ELF-1 (cell line): ENCODE data around the gene MSH3.
"Not testable (repeated sequence)": the region's sequence is repeated elsewhere in the genome, so short reads cannot be mapped to it uniquely, and the experiment has no call there.

Experiments used
- DNase-seq: peaks from one replicate; pipeline ENCODE4 v3.0.0-alpha.2; 2016; ENCODE audit warnings: low read depth, low spot score

MSH3 gene

DNA sequence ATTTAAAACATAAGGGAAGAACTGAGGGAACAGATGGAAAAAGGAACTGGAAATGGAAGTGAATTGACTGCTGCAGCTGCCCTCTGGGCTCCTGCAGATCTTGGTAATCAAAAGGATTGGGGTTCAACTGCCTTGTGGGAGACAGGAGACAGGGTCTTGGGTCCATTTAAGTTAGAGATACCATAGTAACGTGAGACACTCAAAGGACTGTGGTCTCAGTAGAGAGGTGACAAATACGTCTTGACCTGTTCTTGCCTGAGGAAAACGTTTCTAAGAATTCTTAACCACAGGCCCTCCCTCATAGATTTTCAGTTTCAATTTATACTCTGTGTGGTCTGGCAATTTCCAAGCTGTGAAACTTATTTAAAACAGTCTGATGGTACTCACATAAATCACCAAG is 101.2 kb downstream of the MSH3 start:
- DNase-seq = no peak

DNA sequence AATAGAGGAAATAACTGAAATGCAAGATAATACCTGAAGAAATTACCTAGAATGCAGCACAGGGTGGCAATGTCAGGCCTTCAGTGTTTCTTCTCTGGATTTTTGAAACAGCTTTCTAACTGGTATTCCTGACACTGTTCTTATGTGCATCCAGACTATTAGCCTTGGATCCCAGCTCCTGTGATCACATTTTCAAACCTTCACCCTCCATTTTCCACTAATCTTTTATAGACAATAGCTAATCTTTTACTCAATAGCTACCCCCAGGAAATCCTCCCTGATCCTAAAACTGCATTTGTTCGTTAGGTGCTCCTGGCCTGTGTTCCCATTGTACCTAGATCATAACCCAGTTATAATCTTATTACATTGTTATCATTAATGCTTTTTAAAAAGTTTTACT is 101.8 kb downstream of the MSH3 start:
- DNase-seq = no peak

DNA sequence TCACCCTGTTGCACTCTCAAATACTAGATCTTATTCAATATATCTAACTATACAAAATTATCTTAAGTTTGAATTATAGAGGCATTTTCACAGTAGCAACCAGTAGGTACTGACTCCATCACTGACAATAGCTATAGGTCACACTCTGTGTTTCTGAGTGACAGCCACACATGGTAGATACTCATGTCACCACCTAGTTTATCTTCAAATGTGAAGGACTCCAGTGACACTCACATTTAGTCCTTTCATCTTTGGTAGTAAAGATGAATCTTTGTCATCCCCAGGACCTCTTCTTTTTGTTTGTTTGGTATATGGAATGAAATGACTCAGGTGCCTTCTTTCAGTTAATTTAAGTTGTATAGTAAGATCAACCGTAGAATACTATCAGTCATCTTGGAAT is 102.8 kb downstream of the MSH3 start:
- DNase-seq = no peak

DNA sequence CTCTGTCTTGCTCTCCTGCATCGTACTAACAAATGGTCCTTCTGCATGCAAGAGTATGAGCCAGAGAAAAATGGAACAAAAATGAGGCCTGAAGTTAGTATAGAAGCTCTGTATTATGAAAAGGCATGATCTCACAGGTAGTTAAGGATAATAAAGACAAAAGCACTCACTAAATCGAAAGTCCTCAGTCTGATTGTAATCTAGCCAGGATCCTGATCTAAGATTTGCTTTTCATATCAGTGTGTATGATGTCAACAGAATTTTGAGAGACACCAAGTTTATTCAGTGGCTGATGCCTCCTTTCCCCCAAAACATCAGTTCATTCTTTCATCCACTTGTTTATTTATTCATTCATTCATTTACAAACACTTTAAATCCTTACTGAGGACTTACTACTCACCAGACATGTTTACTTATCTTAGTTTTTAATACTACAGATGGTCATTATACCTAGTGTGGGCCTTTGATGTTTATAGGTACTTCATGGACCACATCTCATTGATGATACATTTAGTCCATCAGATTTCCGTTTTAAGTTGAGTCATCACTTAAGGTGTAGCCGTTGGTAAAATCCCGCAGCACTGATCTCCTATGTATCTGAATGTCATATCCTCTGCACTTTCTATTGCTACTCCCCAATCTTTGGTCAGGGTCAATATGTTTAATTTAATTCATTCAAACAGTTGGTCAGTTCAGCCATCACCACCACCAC is 105.6 kb downstream of the MSH3 start:
- DNase-seq = no peak

DNA sequence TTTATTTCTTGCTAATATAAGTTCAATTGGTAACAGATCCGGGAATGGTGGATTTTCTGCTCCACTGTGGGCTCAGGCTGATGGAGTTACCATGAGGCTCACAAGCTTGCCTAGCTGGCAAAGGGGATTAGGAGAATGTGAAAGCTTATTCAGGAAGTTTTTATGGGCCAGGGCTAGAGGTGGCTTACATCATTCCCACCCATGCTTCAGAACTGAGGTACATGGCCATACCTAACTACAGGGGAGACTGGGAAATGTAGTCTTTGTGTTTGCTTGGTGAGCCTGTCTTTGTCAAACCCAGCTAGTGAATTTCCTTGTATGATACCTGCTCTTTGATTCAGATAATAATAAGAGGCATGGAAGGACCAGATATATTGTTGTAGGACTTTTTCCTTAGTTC is 106.2 kb downstream of the MSH3 start:
- DNase-seq = no peak

DNA sequence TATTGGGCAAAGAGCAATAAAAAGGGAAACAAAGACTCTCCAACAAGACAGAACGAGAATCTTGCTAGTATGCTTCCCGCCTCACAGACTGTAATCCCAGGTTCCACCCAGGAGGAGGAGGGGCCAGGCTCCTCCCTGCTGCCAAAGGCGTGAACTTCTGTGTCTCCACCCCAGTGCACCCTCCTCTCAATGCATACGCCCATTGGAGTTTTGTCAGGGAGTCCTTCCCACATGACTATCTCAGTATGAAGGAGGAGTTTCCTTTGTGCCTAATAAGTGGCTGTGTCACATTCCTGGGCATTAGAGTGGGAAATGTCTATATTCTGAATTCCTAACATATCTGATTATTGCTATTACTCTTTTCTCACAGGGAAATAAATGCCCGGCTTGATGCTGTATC is 106.7 kb downstream of the MSH3 start:
- peak; percentile 57 for DNase-seq

DNA sequence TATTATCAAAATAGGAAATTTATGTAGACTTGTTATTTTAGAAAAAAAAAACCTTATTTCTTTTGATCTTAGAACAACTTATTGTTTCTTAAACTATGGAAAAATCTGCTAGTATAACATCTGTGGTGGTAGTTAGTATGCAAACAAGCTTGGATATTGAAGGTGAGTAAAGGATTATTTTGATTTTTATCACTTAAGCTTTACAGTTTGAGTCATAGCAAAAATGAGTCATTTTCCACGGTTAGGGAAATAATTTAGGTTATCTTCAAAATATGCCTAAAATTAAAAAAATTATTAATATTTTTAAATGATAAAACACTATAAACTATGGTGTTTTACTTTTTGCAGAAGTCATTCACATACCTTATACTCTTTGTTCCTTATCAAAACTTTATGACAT is 107.5 kb downstream of the MSH3 start:
- no peak for DNase-seq

DNA sequence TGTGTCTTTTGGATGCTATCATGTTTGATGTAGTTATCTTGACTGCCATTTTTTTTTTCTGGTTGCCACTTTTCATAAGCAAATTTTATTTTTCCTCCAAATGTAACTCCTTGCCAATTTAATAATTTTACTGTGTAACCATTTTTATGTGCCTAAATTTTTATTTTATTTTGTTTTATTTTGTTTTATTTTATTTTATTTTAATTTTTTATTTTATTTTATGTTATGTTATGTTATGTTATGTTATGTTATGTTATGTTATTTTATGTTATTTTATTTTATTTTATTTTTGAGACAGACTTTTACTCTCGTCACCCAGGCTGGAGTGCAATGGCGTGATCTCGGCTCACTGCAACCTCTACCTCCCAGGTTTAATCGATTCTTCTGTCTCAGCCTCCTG is 108.1 kb downstream of the MSH3 start:
- no peak for DNase-seq

DNA sequence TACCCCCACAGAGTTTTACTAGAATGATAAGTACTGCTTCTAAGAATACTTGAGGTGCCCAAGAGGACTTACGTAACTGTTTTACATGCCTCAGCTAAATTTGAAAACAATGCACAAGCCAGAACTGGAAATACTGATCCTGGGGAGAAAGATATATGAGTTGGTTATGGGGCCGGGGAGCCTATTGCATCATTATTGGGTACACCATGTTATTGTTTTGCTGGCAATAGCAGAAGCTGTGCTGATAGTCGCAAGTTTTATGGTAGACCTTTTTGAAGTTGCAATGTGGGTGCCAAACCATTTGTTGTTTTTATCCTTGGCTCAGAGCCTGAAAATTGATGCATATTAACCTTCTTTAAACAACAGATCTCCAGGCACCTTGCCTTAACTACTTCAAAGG is 108.8 kb downstream of the MSH3 start:
- no peak for DNase-seq

DNA sequence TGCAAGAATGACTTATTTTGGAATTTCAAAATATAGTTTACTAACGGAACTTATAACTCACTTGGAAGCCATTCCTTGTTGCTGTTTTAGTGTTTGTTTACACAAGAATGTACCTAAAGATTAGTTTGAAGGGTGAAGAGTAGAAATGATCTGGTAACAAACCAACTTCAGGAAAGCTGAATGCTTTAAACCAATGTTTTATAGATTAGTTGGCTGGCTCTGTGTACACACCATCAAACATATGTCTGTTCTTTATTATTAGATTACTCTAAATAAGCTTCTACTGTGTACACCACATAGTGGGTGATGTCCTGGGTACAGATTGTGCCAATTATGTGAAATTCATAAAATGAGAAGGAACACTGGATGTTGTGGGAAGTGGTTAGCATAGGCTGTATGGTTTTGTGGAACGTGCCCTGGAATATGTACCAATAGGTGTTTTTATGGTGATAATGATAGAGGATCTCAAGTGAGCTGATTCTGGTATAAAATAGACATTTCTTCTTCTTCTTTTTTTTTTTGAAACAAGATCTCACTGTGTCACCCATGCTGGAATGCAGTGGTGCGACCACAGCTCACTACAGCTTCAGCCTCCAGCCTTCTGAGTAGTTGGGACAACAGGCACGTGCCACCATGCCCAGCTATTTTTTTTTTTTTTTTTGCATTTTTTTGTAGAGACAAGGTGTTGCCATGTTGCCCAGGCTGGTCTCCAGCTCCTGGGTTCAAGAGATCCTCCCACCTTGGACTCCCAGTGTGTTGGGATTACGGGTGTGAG is 109.6 kb downstream of the MSH3 start:
- DNase-seq = no peak

DNA sequence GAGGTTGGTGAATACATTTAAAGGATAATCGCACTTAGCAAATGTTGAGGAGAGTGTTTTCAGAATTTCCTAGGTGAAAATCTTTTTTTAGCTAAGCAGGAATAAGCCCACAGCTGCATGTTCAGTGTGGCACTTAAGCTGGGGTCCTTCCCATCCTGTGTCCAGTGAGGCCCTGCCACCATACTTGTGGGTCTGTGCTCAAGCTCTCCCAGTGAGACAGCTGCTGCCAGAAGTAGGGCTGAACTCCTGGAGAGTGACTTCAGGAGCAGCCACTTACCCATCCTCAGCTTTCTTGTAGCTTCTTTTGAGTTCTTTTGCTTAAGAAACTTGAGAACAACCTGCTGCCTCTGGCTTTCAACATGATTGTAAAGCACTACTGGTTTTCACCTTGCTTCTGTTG is 110.3 kb downstream of the MSH3 start:
- DNase-seq = no peak

DNA sequence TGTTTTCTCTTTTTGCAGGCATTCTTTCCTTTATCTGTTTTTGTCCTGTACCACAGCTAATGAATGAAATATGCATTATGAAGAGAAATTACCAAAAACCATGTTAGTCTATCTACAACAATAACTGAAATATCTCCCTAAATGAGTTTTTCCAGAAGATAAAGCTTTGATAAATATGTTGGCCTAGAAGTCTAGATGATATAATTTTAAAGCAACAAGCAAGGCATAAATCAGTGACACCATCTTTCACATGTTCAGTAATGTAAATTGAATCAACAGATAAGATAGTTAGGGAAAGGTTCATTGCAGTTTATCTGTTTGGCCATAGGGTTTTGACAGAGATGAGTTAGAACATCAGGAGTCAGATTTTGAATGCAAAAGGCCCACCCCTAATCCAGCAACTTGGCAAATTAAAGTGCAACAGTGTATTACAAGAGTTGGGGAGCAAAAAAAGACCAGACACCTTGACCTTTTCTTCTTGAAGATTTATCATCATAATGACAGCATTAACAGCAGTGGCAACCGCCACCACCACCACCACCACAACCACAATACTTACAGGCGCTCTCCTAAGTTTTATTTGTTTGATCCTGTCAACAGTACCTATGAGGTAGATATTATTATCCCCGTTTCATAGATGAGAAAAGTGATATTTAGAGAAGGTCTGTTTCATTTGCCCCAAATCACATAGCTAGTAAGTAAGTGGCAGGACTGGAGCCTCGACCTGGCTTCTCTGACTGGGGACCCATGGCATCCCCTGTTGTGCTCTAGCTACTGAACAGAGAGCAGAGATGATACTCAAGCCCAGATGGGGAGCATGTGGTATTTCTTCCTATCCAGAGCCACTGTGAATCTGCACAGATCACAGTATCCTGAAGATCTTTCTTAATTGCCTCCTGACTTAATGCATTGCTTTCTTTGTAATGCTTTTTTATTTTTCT is 123.2 kb downstream of the MSH3 start:
- no peak for DNase-seq

DNA sequence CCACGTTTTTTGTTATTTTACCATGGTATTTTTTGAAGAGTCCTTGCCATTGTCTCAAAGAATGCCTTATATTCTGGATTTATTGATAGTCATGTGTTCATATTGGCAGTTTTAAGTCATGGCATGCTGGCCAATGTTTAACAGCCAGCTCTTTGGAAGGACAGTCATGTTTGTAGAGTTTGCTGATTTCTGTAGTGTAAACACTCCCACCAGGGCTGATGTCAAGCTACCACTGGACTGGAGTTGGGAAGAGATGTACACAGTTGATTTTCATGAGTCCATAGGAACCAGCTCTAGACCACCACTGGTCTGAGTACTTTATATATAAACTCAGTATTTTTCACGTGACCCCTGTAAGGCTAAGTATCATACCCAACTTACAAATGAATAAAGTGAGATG is 125.6 kb downstream of the MSH3 start:
- DNase-seq = no peak

DNA sequence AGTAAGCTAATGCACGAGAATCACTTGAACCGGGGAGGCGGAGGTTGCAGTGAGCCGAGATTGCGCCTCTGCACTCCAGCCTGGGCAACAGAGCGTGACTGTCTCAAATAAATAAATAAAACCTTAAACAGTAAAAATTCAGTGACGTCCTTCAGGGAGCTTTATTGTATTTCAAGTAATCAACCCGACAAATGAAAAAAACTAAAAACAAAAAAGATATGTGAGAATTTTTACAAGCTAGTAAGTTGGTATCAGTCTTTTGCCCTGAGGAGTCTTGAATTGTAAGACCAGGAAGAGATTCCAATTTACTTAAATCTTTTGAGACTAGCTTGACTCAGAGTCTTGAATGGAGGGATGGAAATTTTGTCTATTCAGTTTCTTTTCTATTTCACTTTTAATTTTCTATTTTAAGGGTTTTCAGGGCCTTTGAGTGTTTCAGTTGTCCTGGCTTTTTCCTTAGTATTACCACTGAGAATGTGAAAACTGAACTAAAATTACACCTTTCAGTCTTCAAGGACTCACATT is 126.4 kb downstream of the MSH3 start:
- DNase-seq = no peak

DNA sequence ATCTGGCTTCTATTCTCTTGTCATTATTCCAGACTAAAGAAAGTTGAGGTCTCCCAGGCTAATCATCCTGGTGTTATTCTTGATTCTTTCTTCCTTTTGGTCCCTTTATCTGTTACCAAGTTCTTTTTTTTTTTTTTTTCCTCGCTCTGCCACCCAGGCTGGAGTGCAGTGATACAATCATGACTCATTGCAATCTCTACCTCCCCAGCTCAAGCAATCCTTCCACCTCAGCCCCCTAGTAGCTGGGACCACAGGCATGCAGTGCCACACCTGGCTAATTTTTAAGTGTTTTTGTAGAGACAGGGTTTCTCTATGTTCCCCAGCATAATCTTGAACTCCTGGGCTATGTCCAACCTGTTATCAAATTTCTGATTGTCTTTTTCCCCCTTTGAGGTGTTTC is 126.9 kb downstream of the MSH3 start:
- no peak for DNase-seq

DNA sequence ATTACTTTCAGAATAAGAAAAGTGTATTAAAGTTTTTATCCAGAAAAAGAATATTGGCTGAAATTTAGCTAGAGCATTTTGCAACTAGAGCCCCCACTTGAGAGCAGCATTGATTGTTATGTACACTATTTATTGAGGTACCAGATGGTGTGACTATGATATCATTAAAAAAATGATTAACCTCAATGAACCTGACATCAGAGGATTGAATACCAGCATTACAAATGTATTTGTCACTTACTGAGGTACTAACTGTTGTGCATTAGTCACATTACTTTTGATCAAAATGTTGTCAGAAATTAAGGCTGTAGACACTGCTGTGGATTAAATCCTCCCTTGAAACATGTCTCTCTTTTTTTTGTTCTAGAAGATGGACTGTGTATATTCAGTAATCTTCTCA is 128.2 kb downstream of the MSH3 start:
- DNase-seq = no peak

DNA sequence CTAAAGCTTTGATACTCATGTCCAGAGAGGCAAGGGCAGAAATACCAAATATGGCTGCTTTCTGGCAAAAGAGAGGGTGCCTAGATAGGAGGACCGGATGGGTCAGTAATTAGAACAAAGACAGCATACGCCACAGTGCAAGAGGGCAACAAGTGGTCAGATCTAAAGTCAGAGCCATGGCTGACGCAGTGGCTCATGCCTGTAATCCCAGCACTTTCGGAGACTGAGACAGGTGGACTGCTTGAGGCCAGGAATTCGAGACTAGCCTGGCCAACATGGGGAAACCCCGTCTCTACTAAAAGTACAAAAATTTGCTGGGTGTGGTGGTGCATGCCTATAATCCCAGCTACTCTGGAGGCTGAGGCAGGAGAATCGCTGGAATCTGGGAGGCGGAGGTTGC is 129.3 kb downstream of the MSH3 start:
- DNase-seq = not testable (repeated sequence)

DNA sequence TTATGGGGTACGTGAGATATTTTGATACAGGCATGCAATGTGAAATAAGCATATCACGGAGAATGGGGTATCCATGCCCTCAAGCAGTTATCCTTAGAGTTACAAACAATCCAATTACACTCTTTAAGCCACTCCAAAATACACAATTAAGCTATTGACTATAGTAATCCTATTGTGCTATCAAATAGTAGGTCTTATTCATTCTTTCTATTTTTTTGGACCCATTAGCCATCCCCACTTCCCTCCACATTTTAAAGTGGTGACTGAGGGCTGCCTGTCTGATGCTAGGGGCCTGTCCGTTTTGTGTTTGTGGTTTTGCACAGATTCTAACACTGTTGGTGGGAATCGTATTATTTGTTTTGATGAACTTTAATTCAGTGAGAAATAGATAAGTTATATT is 130.0 kb downstream of the MSH3 start:
- no peak for DNase-seq

DNA sequence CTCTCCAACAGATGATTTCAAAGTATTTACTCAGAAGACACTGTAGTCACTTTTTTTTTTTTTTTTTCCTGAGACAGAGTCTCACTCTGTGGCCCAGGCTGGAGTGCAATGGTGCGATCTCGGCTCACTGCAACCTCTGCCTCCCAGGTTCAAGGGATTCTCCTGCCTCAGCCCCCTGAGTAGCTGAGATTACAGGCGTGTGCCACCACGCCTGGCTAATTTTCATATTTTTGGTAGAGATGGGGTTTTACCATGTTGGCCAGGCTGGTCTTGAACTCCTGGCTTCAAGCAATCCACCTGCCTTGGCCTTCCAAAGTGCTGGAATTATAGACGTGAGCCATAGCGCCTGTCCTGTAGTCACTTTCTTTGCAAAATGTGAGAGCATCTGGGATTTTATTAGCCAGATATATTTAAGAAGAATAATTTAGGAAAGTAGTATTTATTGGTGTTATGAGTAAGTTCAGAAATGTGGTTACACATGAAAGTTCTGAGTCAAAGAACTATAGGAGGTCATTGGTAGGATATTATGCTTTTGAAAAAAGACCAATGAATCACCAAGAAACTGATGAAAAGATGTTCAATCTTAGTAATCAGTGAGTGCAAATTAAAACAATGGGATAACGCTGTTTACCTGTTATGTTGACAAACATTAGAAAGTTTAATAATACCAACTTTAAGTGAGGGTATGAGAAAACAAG is 135.0 kb downstream of the MSH3 start:
- not testable (repeated sequence) for DNase-seq

DNA sequence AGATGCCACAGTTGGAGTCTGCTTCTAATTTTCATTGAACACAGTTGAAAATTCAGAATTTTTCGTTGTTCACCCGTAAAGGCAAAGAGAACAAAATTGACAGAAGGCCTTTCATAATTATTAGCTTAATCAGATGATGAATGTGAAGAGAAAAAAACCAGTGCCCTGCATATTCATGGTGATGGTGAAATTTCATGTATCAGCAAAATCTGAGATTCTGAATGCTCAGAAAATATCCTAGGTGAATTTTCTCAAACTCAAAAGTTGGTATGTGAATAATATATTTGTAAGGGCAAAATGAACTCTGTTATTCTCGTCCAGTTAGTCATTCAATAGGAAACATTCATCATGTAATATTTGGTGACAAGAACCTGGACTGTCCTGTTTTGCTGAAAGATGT is 136.2 kb downstream of the MSH3 start:
- no peak for DNase-seq

DNA sequence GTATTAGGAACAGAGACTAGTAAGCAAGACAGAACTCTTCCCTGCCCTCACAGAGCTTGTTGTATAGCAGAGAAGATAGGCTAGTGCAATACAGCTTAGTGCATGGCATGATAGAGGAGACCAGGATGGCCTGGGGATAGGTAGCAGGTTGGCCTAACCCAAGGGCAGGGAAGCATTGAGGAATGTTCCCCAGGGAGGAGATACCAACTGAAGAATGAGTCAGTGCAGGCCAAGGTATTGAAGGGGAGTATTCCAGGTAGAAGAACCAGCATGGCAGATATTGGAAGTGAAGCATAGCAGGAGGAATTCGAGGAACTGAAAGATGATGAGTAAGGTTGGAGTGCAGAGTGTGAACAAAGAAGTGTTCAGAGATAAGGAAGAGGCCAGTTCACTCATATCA is 138.9 kb downstream of the MSH3 start:
- peak; percentile 24 for DNase-seq
